ENCODE data around the gene AGXT2. TPM values are rescaled to one million over a fixed set of nuclear protein-coding genes. Genes with fewer than 3 reads are reported as not detected.

Gene AGXT2
- total and polyA plus RNA-seq, 10 of the 15 experiments (the other 5 are each of a cell fraction or from before 2014, with no cell fraction given) = not detected

DNA sequence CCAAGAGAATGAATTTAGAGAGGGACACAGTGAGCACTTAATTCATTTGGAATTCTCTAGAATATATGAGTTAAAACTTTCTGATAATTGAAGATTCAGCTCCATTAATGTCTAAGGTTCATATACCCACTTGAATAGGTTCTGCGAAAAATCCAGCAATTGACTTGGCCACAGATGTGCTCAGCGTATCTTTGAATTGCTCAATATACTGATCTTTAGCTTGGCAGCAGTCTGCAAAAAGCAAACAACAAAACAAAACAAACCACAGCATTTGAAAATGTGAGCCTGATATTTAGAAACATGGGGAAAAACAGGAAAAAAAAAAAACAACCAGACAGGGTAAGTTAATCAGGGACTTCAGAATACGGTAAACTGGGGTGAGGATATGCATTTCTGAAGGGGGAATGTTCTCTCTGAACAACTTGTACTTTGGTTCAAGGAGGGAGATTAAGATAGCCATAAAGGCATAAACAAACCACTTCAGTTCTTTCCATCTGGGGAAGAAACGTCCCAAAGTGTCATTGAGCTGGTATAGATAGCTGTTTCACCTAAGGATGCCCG is 21.4 kb downstream of the AGXT2 start:
- BruUV-seq (replicated peaks) = no TSS peak
- CTCF ChIA-PET = interaction anchor here (0.7 to 1.2 kb wide), 4 partner anchors 23 to 200 kb away, joined by 3 to 4 read pairs (median 3); no protein-coding TSS in a partner anchor
- no peak overlapping the region for H2AFZ ChIP-seq (ENCODE audit: control insufficient read depth, low read depth, low read length)

DNA sequence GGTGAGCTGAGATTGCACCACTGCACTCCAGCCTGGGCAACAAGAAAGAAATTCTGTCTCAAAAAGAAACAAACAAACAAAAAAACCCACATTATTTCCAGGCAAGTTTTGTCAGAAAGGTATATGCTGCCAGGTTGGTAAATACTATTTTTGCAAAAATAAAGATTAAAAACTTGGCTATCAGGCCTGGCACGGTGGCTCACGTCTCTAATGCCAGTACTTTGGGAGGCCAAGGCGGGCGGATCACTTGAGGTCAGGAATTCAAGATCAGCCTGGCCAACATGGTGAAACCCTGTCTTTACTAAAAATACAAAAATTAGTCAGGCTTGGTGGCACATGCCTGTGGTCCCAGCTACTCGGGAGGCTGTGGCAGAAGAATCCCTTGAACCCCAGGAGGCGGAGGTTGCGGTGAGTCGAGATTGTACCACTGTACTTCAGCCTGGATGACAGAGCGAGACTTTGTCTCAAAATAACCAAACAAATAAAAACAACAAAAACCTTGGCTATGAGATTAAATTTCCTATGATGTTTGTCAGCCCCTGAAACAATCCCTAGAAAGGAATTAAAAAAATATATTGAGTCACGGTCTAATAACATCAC is 22.7 kb downstream of the AGXT2 start:
- FAIRE-seq = no peak
- H3K9ac ChIP-seq (ENCODE audit: control insufficient read depth, insufficient read depth, low read length) = no peak overlapping the region
- intact Hi-C loops (cut with micrococcal nuclease; ENCODE audit: unreplicated experiment) = no loop called here
- no peaks in the 10 kb centered on the region for H3K9me3 ChIP-seq (replicated peaks; ENCODE audit: control insufficient read depth, insufficient read depth, low read length)
- ChIA-PET POLR2A (no interaction called here), RAD21 (ENCODE audit: unreplicated experiment) (no interaction called here), SMC1A (ENCODE audit: uncharacterized antibody, unreplicated experiment) (no interaction called here), CTCF (interaction anchor here (0.6 to 1.3 kb wide), 3 partner anchors 10 to 608 kb away, joined by 3 read pairs; no protein-coding TSS in a partner anchor)
- H3K36me3 ChIP-seq (ENCODE audit: control insufficient read depth in 2 of 2, insufficient read depth in 2 of 2, low read length in 1 of 2) = no peaks in the 10 kb centered on the region
- WGBS (ENCODE audit: insufficient coverage, insufficient replicate concordance, low lambda C conversion rate, missing lambda C conversion rate) = 67% methylated on average over 10 of the region's 10 CpGs
- DNase-seq (ENCODE audit: low read depth, low spot score) = no peak
- in situ Hi-C loops (cut with MboI) = no loop called here
- H4K20me1 ChIP-seq (ENCODE audit: control insufficient read depth, insufficient read depth) = no peaks in the 10 kb centered on the region
- TF ChIP-seq GABPA (IDR thresholded peaks at IDR 0.05; ENCODE audit: low read depth) (no peak), RBBP5 (conservative IDR thresholded peaks at IDR 0.05) (no peak), KAT2A (conservative IDR thresholded peaks at IDR 0.05; ENCODE audit: control insufficient read depth, low read depth, low read length) (no peak), NFYA (IDR thresholded peaks at IDR 0.05; ENCODE audit: borderline replicate concordance, low read depth, low read length) (no peak), YY1 (IDR thresholded peaks at IDR 0.05; ENCODE audit: low read depth, low read length) (no peak)
- no TSS peak for BruUV-seq (replicated peaks)
- no peak overlapping the region for H3K4me3 ChIP-seq
- no peaks in the 10 kb centered on the region for H3K4me1 ChIP-seq (ENCODE audit: control insufficient read depth, insufficient read depth, low read length)
- ATAC-seq = no peak
- H3K27me3 ChIP-seq (replicated peaks in 1 of 2; ENCODE audit: control insufficient read depth in 2 of 2, insufficient read depth in 2 of 2, low read length in 1 of 2) = peaks cover 0 to 2% of the 10 kb centered on the region in 2 experiments; a peak in 1 of 4 replicates
- H3K27ac ChIP-seq (ENCODE audit: control insufficient read depth, insufficient read depth) = no peak overlapping the region
- H3K79me2 ChIP-seq (ENCODE audit: control insufficient read depth, insufficient read depth, low read length) = no peaks in the 10 kb centered on the region
- H2AFZ ChIP-seq (ENCODE audit: control insufficient read depth, low read depth, low read length) = no peak overlapping the region
- H3K4me2 ChIP-seq (ENCODE audit: control insufficient read depth, insufficient read depth) = no peak overlapping the region

More for the DNA sequence above, 21.4 kb downstream of the AGXT2 start:
- H3K27me3 ChIP-seq (replicated peaks in 1 of 2; ENCODE audit: control insufficient read depth in 2 of 2, insufficient read depth in 2 of 2, low read length in 1 of 2) = peaks cover 0 to 2% of the 10 kb centered on the region in 2 experiments; a peak in 2 of 4 replicates
- H3K4me1 ChIP-seq (ENCODE audit: control insufficient read depth, insufficient read depth, low read length) = no peaks in the 10 kb centered on the region
- H4K20me1 ChIP-seq (ENCODE audit: control insufficient read depth, insufficient read depth) = no peaks in the 10 kb centered on the region
- H3K36me3 ChIP-seq (ENCODE audit: control insufficient read depth in 2 of 2, insufficient read depth in 2 of 2, low read length in 1 of 2) = no peaks in the 10 kb centered on the region
- WGBS (ENCODE audit: insufficient coverage, insufficient replicate concordance, low lambda C conversion rate, missing lambda C conversion rate) = 43% methylated on average over 5 of the region's 5 CpGs
- ChIA-PET RAD21 (ENCODE audit: unreplicated experiment) (no interaction called here), POLR2A (interaction anchor here (0.6 kb wide), 1 partner anchor 63 kb away, joined by 6 read pairs; no protein-coding TSS in a partner anchor), SMC1A (ENCODE audit: uncharacterized antibody, unreplicated experiment) (interaction anchor here (1.0 kb wide), 1 partner anchor 15 kb away, joined by 3 read pairs; no protein-coding TSS in a partner anchor)
- H3K4me2 ChIP-seq (ENCODE audit: control insufficient read depth, insufficient read depth) = no peak overlapping the region
- no peaks in the 10 kb centered on the region for H3K9me3 ChIP-seq (replicated peaks; ENCODE audit: control insufficient read depth, insufficient read depth, low read length)
- H3K79me2 ChIP-seq (ENCODE audit: control insufficient read depth, insufficient read depth, low read length) = no peaks in the 10 kb centered on the region
- FAIRE-seq (no peak), DNase-seq (ENCODE audit: low read depth, low spot score) (no peak), ATAC-seq (no peak)
- in situ Hi-C loops (cut with MboI) = no loop called here
- intact Hi-C loops (cut with micrococcal nuclease; ENCODE audit: unreplicated experiment) = no loop called here
- H3K9ac ChIP-seq (ENCODE audit: control insufficient read depth, insufficient read depth, low read length) = no peak overlapping the region
- H3K4me3 ChIP-seq = no peak overlapping the region
- no peak for TF ChIP-seq ZNF207 (IDR thresholded peaks at IDR 0.05; ENCODE audit: borderline replicate concordance)
- no peak overlapping the region for H3K27ac ChIP-seq (ENCODE audit: control insufficient read depth, insufficient read depth)

Measured in GM12878 (cell line).